Measurements from ENCODE around the gene GPN2. TPM values are rescaled to one million over a fixed set of nuclear protein-coding genes. Genes with fewer than 3 reads are reported as not detected.
"Not testable (repeated sequence)": the region's sequence is repeated elsewhere in the genome, so short reads cannot be mapped to it uniquely, and the experiment has no call there.

Gene GPN2
- total RNA-seq, 1 experiment from 2014 or later = 30.6 TPM

DNA sequence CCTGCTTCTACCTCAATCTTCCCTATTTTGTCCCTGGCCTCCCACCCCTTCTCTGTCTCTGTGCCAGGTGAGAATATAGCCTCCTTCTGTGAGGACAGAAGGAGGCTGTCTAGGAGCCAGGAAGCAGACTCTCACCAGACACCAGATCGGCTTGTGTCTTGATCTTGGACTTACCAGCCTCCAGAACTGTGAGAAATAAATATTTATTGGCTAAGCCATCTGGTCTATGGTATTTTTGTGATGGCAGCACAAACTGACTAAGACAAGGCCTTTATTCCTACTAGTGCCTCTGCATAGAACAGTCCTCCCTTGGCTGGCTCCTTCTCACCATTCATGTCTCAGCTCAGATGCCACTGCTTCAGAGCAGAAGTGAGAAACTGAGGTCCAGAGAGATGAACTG lies 1.9 kb downstream of the GPN2 start:
- BruUV-seq (replicated peaks) = no TSS peak
- TF ChIP-seq, protein P1, sequence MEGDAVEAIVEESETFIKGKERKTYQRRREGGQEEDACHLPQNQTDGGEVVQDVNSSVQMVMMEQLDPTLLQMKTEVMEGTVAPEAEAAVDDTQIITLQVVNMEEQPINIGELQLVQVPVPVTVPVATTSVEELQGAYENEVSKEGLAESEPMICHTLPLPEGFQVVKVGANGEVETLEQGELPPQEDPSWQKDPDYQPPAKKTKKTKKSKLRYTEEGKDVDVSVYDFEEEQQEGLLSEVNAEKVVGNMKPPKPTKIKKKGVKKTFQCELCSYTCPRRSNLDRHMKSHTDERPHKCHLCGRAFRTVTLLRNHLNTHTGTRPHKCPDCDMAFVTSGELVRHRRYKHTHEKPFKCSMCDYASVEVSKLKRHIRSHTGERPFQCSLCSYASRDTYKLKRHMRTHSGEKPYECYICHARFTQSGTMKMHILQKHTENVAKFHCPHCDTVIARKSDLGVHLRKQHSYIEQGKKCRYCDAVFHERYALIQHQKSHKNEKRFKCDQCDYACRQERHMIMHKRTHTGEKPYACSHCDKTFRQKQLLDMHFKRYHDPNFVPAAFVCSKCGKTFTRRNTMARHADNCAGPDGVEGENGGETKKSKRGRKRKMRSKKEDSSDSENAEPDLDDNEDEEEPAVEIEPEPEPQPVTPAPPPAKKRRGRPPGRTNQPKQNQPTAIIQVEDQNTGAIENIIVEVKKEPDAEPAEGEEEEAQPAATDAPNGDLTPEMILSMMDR (conservative IDR thresholded peaks at IDR 0.05) = no peak
- TF ChIP-seq EZH2 (IDR thresholded peaks at IDR 0.05; ENCODE audit: low read depth) = no peak
- POLR2A ChIA-PET (ENCODE audit: unreplicated experiment) = interaction anchor here (0.7 kb wide), 1 partner anchor 77 kb away, joined by 13 read pairs; no protein-coding TSS in a partner anchor
- Histone ChIP-seq H3K4me3 (no peak overlapping the region), H3K4me2 (0 out of 2 replicates have a peak overlapping the region, but pooled peaks have one; percentile 93), H3K79me2 (ENCODE audit: low read depth) (peaks cover 19% of the 10 kb centered on the region), H2AFZ (no peak overlapping the region), H3K4me1 (replicated peaks; ENCODE audit: insufficient read depth) (0 out of 2 replicates have a peak, but pooled peaks cover 10% of the 10 kb centered on the region), H4K20me1 (ENCODE audit: insufficient read depth) (no peaks in the 10 kb centered on the region), H3K9me3 (ENCODE audit: insufficient read depth, low read depth) (no peaks in the 10 kb centered on the region), H3F3A (ENCODE audit: insufficient read depth, low read depth) (peaks cover 8% of the 10 kb centered on the region; the same call in 1 of the 2 replicates), H3K27me3 (ENCODE audit: insufficient read depth, low read depth) (no peaks in the 10 kb centered on the region), H3K9me2 (ENCODE audit: insufficient read depth) (no peaks in the 10 kb centered on the region), H3K36me3 (ENCODE audit: low read depth) (no peaks in the 10 kb centered on the region; the same call in 1 of the 2 replicates), H3K27ac (no peak overlapping the region)
- no peak for DNase-seq
- intact Hi-C loops (cut with micrococcal nuclease; ENCODE audit: unreplicated experiment) = no loop called here
- CTCF ChIA-PET = interaction anchor here (0.9 kb wide), 1 partner anchor 284 kb away, joined by 4 read pairs; no protein-coding TSS in a partner anchor

DNA sequence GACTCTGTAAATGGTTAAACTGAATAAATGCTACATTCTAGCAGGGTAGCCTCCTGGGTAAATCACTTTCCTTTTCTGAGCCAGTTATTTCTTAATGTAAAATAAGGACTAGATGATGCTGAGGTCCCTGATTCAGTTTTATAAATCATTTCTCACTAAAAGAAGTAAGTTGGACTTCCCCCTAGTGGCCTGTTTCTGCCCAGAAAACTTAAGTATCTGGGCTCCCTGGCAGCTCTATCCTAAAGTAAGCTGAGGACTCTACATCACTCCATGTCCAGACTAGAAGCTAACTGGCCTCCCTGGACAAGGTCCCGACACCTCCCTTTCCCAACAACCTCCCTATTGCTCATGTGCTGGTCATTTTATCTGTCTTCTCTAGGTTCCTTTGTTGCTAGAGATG lies 3.0 kb downstream of the GPN2 start:
- Histone ChIP-seq H3K4me2 (no peak overlapping the region), H3K9me2 (ENCODE audit: insufficient read depth) (no peaks in the 10 kb centered on the region), H3K4me1 (replicated peaks; ENCODE audit: insufficient read depth) (0 out of 2 replicates have a peak, but pooled peaks cover 10% of the 10 kb centered on the region), H3K4me3 (no peak overlapping the region), H3F3A (ENCODE audit: insufficient read depth, low read depth) (peaks cover 8% of the 10 kb centered on the region; the same call in 1 of the 2 replicates), H4K20me1 (ENCODE audit: insufficient read depth) (no peaks in the 10 kb centered on the region), H3K79me2 (ENCODE audit: low read depth) (peaks cover 19% of the 10 kb centered on the region), H3K9me3 (ENCODE audit: insufficient read depth, low read depth) (no peaks in the 10 kb centered on the region), H3K27me3 (ENCODE audit: insufficient read depth, low read depth) (no peaks in the 10 kb centered on the region), H3K27ac (no peak overlapping the region), H3K36me3 (ENCODE audit: low read depth) (no peaks in the 10 kb centered on the region; the same call in 1 of the 2 replicates), H2AFZ (no peak overlapping the region)
- no peak for DNase-seq
- no peak for TF ChIP-seq EZH2 (IDR thresholded peaks at IDR 0.05; ENCODE audit: low read depth)
- TF ChIP-seq, protein P1 (conservative IDR thresholded peaks at IDR 0.05) = peak; percentile 57
- no TSS peak for BruUV-seq (replicated peaks)
- ChIA-PET CTCF (interaction anchor here (1.0 kb wide), 1 partner anchor 22 kb away, joined by 8 read pairs; no protein-coding TSS in a partner anchor), POLR2A (ENCODE audit: unreplicated experiment) (interaction anchor here (0.8 kb wide), 1 partner anchor 405 kb away, joined by 9 read pairs; no protein-coding TSS in a partner anchor)
- intact Hi-C loops (cut with micrococcal nuclease; ENCODE audit: unreplicated experiment) = no loop called here

DNA sequence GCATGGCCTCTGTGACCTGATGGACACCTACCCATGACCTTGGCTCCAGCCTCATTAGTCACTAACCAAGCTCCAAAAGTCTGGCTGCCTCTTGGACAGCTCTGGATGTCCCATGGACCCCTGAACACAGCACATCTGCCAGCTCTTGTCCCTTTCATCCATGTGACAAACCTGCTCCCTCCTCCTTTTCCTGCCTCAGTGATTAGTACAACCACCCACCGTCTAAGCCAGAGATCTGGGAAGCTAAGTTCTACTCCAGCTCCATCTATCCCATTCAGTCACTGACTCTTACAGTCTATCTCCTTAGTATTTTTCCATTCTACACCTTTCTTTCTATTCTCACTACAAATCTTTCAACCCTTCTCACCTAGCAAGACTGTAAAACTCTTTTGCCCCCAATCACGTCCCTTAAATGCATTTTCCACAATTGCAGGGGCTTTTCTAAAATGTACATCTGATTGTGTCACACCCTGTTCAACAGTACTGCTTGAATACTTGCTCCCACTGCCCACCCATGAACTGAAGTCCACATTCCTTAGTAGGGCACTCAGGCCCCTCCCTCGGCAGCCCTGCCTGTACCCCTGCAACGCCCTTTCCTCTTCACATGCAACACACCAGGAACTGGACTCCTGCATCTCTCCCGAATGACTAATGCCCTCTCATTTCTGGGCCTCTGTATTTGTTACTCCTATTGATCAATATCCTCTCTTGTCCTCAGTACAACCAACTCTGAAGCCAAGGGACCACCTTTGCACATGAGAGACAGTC lies 7.2 kb downstream of the GPN2 start:
- no peaks in the 10 kb centered on the region for H3K79me2 ChIP-seq (ENCODE audit: low read depth)
- no peaks in the 10 kb centered on the region for H4K20me1 ChIP-seq (ENCODE audit: insufficient read depth)
- POLR2A ChIA-PET (ENCODE audit: unreplicated experiment) = interaction anchor here (0.6 kb wide), 1 partner anchor 1457 kb away, joined by 3 read pairs; no protein-coding TSS in a partner anchor
- no peaks in the 10 kb centered on the region for H3K9me3 ChIP-seq (ENCODE audit: insufficient read depth, low read depth)
- intact Hi-C loops (cut with micrococcal nuclease; ENCODE audit: unreplicated experiment) = no loop called here
- no TSS peak for BruUV-seq (replicated peaks)
- no peak overlapping the region for H3K4me2 ChIP-seq
- H3K4me1 ChIP-seq (replicated peaks; ENCODE audit: insufficient read depth) = no peaks in the 10 kb centered on the region
- no peak overlapping the region for H3K4me3 ChIP-seq
- H3F3A ChIP-seq (ENCODE audit: insufficient read depth, low read depth) = peaks cover 4% of the 10 kb centered on the region; the same call in 1 of the 2 replicates
- H3K27ac ChIP-seq = no peak overlapping the region
- H3K9me2 ChIP-seq (ENCODE audit: insufficient read depth) = no peaks in the 10 kb centered on the region
- H2AFZ ChIP-seq = no peak overlapping the region
- CTCF ChIA-PET = no interaction called here
- H3K27me3 ChIP-seq (ENCODE audit: insufficient read depth, low read depth) = no peaks in the 10 kb centered on the region
- DNase-seq = no peak
- TF ChIP-seq, protein P1 (conservative IDR thresholded peaks at IDR 0.05) = no peak
- TF ChIP-seq EZH2 (IDR thresholded peaks at IDR 0.05; ENCODE audit: low read depth) = no peak
- no peaks in the 10 kb centered on the region; the same call in 1 of the 2 replicates for H3K36me3 ChIP-seq (ENCODE audit: low read depth)

DNA sequence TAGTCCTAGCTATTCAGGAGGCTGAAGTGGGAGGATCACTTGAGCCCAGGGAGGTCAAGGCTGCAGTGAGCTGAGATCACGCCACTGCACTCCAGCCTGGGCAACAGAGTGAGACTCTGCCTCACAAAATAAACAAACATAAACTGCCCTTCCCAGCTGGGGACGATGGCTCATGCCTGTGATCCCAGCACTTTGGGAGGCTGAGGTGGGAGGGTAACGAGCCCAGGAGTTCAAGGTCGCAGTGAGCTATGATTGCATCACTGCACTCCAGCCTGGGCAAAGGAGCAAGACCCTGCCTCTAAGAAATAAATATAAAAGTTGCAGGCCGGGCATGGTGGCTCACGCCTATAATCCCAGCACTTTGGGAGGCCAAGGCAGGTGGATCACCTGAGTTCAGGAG lies 8.5 kb downstream of the GPN2 start:
- BruUV-seq (replicated peaks); H3K9me3 ChIP-seq (ENCODE audit: insufficient read depth, low read depth); CTCF ChIA-PET; H2AFZ ChIP-seq; H3K4me3 ChIP-seq; H3K79me2 ChIP-seq (ENCODE audit: low read depth); H3K27ac ChIP-seq; intact Hi-C loops (cut with micrococcal nuclease; ENCODE audit: unreplicated experiment); H3K36me3 ChIP-seq (ENCODE audit: low read depth); POLR2A ChIA-PET (ENCODE audit: unreplicated experiment); H3K4me2 ChIP-seq; H3K27me3 ChIP-seq (ENCODE audit: insufficient read depth, low read depth); H4K20me1 ChIP-seq (ENCODE audit: insufficient read depth); H3K9me2 ChIP-seq (ENCODE audit: insufficient read depth); DNase-seq: not testable (repeated sequence)
- peaks cover 14% of the 10 kb centered on the region for H3F3A ChIP-seq (ENCODE audit: insufficient read depth, low read depth)
- H3K4me1 ChIP-seq (replicated peaks; ENCODE audit: insufficient read depth) = peaks cover 12% of the 10 kb centered on the region

All from PC-9 (cell line).